ENCODE measurements around the gene ZNF423.

DNA sequence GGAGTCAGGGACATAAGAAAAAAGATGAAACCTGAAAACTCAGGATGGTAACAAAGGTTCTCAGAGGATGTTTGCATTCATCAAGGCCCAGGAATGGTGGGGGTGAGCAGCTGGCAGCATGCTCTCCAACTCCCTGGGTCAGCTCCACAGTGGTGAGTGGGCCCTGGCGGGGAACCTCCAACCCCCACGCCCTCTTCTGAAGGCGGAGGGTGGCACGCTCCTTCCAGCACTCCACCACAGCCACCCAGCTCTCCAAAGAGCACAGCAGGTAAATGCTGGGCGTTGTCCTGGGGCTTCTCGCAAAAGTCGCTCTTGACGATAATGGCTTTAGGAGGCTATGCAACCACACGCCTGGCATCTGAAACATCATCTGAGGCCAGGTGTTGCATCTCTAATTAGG, 308.5 kb downstream of the ZNF423 start:
- TF ChIP-seq, protein P1, sequence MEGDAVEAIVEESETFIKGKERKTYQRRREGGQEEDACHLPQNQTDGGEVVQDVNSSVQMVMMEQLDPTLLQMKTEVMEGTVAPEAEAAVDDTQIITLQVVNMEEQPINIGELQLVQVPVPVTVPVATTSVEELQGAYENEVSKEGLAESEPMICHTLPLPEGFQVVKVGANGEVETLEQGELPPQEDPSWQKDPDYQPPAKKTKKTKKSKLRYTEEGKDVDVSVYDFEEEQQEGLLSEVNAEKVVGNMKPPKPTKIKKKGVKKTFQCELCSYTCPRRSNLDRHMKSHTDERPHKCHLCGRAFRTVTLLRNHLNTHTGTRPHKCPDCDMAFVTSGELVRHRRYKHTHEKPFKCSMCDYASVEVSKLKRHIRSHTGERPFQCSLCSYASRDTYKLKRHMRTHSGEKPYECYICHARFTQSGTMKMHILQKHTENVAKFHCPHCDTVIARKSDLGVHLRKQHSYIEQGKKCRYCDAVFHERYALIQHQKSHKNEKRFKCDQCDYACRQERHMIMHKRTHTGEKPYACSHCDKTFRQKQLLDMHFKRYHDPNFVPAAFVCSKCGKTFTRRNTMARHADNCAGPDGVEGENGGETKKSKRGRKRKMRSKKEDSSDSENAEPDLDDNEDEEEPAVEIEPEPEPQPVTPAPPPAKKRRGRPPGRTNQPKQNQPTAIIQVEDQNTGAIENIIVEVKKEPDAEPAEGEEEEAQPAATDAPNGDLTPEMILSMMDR (IDR thresholded peaks at IDR 0.05), result no peak
- no peak for TF ChIP-seq FOXM1 (IDR thresholded peaks at IDR 0.05; ENCODE audit: low read depth)
- no peak for TF ChIP-seq EZH2phosphoT487 (IDR thresholded peaks at IDR 0.05; ENCODE audit: borderline replicate concordance, low read depth)
- TF ChIP-seq REST (IDR thresholded peaks at IDR 0.05; ENCODE audit: low read depth, low read length), result no peak
- no peak for TF ChIP-seq RAD21 (IDR thresholded peaks at IDR 0.05; ENCODE audit: low read length)
- TF ChIP-seq CHD2 (IDR thresholded peaks at IDR 0.05; ENCODE audit: low read length, partially characterized antibody), result no peak
- no peak for TF ChIP-seq FOXJ3 (CRISPR knock-in tag; IDR thresholded peaks at IDR 0.05)
- TF ChIP-seq GABPA (IDR thresholded peaks at IDR 0.05; ENCODE audit: low read depth), result no peak
- TF ChIP-seq RCOR1 (IDR thresholded peaks at IDR 0.05; ENCODE audit: low read length), result no peak
- no peak for TF ChIP-seq POLR2AphosphoS5 (IDR thresholded peaks at IDR 0.05; ENCODE audit: low read depth, low read length)
